GM18951 (cell line): ENCODE data around the gene CCT2.

Experiments
- POLR2A ChIP-seq: IDR thresholded peaks from 4 replicates; pipeline ENCODE4 v1.6.1; 2011; ENCODE audit warnings: mild to moderate bottlenecking; ENCODE audit not compliant: insufficient read length, insufficient read depth; ENCODE audit errors: extremely low read depth
- in situ Hi-C: fragments of 300-500 bp; cut with MboI; formaldehyde crosslinking; loops from one replicate; pipeline ENCODE4 v1.12.0; 2022; ENCODE audit warnings: low sequenced_read_pairs, mixed read lengths, inconsistent platforms; ENCODE audit not compliant: unreplicated experiment

The CCT2 gene

DNA sequence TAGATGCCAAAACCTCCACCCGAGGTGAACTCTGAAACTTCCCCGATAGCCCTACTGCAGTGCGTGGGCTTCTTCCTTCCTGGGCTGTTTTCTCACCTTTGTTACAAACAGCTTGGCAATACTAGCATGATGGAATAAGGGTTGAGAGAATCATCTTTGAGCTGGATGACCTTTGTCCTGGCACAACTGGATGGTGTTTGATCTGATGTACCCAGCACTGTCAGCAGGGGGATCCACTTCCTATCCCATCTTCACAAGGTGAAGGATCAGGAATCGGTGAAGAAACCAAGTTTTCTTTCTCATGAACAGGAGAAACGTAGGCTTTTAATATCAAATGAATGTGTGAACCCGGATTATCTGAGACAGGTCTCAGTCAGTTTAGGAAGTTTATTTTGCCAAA is 44.9 kb downstream of the CCT2 start:
- no peak for TF ChIP-seq POLR2A
- in situ Hi-C loops = no loop called here

DNA sequence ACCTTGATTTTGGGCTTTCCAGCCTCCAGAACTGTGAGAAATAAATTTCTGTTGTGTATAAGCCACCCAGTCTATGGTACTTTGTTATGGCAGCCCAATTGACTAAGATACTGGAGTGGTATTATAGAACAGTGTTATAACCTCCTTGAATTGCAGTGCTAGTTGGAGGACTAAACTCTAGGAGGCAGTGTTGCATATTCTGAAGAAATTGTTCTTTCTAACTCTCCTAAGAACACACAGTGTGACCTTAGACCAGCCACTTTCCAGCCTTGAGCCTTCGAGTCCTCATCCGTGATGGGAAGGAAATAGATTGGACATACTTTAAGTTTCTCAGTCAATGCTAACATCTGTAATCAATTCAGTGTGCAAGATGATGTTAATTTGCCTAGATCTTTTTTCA is 47.8 kb downstream of the CCT2 start:
- TF ChIP-seq POLR2A = no peak
- in situ Hi-C loops = no loop called here

DNA sequence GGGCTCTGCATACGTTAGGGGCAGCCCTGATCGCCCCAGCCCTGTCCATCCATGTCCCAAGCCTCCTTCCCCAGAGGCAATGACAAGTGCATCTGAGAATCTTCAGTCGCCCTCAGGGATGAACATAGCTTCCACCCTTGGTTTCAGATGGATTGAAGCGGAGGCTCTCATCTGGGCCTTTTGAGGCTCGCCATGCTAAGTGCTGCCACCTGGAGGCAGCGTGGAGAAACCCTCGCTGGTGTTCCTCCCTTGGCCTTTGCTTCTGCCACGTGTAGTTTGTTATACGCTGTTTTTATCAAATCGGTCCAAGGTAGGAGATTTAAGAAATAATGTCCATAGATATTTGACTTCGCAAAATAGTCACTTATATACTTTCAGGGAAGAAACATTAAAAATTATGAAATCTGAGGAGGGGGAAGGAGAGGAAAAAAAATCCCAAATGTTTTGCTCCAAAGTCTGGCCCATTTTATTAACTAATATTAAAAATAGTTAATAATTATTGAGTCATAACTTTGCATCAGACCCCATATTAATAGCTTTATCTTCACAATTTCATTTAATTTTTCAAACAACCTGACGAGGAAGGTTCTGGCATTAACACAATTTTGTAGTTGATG is 54.2 kb downstream of the CCT2 start:
- no peak for TF ChIP-seq POLR2A
- in situ Hi-C loops = no loop called here

DNA sequence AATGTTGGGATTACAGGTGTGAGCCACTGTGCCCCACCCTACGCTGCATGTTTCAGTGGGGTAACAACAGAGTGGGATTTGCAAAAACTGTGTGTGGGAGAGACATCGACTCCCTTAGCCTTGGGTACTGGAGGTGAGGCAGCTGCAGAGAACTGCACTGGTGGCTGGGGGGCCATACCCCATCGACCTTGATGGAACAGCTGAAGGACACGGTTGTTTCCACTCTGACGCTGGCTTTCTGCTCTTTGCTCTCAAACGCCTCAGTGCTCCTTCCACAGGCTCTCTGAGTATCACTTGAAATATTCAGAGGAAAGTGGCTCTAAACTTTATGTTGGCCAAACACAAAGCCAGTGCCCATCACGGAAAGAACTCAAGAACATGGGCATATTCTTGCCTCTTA is 56.3 kb downstream of the CCT2 start:
- no peak for TF ChIP-seq POLR2A
- in situ Hi-C loops = no loop called here

DNA sequence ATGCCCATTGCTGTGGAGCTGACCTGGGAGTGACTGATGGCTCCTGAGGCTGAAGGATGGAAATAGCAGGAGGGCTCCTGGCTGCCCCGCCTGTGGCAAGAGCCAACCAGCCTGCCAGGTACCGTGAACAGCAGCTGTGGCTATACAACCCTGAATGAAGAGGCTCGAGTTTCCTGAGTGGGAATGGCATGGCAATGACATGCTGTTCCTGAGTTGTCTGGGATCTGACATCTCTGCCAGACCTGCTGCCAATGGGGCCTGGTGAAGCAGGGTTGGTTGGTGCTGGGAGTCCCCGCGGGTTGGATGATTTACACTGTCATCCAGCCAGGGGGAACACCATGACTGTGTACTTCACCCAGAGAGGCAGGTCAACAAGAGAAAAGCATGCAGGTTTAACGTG is 57.3 kb downstream of the CCT2 start:
- no peak for TF ChIP-seq POLR2A
- in situ Hi-C loops = no loop called here

DNA sequence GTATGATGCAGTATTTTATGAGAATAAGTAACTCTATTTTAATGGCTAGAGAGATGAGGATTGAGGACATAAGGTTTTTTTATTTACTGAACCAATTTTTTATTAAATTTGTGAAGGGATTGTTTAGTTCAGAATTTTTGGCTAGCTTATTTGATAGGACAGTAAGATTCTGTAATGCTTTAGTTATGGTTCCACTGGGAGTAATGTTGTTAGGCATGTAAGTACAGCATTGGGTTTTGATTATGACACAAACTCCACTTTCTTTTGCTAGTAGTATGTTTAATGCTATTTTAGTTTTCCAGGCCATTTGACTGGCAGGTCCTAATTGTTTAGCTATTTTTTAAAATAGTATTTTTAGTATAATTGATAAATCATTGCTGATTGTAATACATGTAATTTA is 59.3 kb downstream of the CCT2 start:
- TF ChIP-seq POLR2A = no peak
- in situ Hi-C loops = no loop called here

DNA sequence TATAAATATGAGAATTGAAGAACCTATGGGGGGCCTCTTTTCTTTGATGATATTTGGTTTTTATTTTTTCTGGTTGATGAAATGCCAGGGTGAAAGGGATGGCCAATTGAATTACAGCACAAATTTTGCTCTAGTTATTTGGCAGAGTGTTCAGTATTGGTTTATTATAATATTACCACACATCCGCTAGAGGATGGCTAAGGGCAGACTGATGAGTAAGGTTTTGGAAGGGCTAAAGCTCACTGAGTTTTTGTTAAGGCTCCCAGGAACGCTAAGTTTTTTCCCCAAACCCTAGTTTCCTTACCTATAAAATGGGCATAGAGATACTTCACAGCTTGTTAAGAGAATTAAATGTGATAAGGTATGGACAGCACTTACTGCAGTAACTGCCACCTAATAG is 59.8 kb downstream of the CCT2 start:
- TF ChIP-seq POLR2A = no peak
- in situ Hi-C loops = no loop called here

DNA sequence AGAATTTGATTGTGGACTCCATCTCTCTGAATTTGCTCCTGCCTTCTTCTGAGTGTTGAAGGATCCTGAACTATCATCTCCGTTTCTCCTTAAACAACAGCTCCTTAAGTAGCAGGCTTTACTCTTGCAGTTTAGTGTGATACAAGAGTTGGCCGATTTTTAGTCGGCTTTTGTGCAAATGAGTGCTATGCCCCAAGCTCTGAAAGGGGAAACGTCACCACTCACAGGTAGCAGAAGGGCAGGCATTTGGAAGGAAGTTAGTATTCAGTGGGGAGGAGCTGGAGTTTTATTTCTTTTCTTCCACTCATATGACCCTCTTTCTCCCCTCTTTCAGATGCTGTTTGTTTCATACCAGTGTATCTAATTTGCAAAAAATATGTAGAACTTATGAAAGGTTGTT is 61.9 kb downstream of the CCT2 start:
- in situ Hi-C loops = no loop called here
- no peak for TF ChIP-seq POLR2A

DNA sequence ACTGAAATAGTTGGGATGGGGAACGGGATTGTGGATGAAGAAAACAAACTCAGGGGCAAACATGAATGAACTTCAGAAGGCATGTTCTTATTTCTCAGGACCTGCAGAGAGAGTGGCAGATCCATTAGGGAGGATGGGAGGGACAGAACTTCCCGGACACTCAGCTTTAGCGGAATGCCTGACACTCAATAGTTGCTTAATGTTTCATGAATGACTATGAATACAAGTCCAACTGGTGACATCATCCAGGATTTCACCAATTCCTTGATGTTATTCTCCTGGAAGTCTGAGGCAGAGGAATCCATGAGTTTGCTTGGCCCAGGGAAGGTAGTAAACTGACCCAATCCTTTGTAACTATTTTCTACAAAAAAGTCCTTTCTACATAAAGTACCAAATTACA is 63.2 kb downstream of the CCT2 start:
- TF ChIP-seq POLR2A = no peak
- in situ Hi-C loops = no loop called here

DNA sequence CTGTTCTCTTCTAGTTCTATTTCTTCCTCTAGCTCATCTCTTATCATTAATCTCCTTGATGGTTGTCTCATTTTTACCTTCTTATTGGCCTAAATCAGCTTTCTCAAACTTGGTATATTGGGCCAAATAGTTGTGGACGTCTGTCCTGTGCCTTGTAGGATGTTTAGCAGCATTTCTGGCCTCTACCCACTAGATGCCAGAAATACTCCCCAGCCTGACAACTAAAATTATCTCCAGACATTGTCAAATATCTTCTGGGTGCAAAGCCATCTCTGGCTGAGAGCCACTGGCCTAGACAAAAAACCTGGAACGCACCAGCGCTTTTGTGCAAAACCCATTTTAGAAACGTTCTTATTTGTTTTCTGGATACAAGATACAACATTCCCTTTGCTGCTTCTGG is 64.3 kb downstream of the CCT2 start:
- no peak for TF ChIP-seq POLR2A
- in situ Hi-C loops = no loop called here
